Muscle of leg (tissue), 11 donors: ENCODE measurements around the gene SLC43A2. TPM values are rescaled to one million over a fixed set of nuclear protein-coding genes. Genes with fewer than 3 reads are reported as not detected.

Experiments
- DNase-seq: peaks from one replicate; pipeline ENCODE4 v3.0.0; 2013
- H3K27ac ChIP-seq: one replicate; pipeline ENCODE4 v1.5.1; 2013; ENCODE audit warnings: mild to moderate bottlenecking, low read length, control low read depth
- H3K27me3 ChIP-seq: one replicate; pipeline ENCODE4 v1.6.1; 2013; ENCODE audit warnings: low read length; ENCODE audit not compliant: control insufficient read depth, insufficient read depth
- H3K36me3 ChIP-seq: one replicate; pipeline ENCODE4 v1.6.1; 2013; ENCODE audit warnings: low read length; ENCODE audit not compliant: control insufficient read depth, insufficient read depth
- H3K4me1 ChIP-seq: one replicate; pipeline ENCODE4 v1.6.1; 2013; ENCODE audit warnings: low read length; ENCODE audit not compliant: control insufficient read depth, insufficient read depth
- H3K4me3 ChIP-seq: one replicate; pipeline ENCODE4 v1.5.1; 2013; ENCODE audit warnings: low read length, control low read depth
- H3K9me3 ChIP-seq: replicated peaks from 2 replicates; pipeline ENCODE4 v1.6.1; 2013; ENCODE audit warnings: low read depth, low read length; ENCODE audit not compliant: control insufficient read depth
- WGBS: methylation state at CpG from one replicate; pipeline ENCODE4 v1.1.5; 2013; ENCODE audit warnings: missing lambda C conversion rate; ENCODE audit not compliant: insufficient coverage; 5-methylcytosine and 5-hydroxymethylcytosine counted together
- polyA plus RNA-seq, 8 donors: library from polyadenylated mRNA; unstranded; fragments of 120-200 nt; gene quantifications; one replicate each; pipeline versions ENCODE4 v1.2.1 to v1.2.3, GENCODE V29; 2013; ENCODE audit warnings: inconsistent platforms in 1 of 8, low replicate concordance in 1 of 8; ENCODE audit not compliant: insufficient read length in 8 of 8, insufficient read depth in 1 of 8
- total RNA-seq: library from RNA; stranded (reverse); fragments of 120-200 nt; gene quantifications from one replicate; pipeline ENCODE4 v1.2.4, GENCODE V29; 2013

The SLC43A2 gene
- total and polyA plus RNA-seq, 9 donors: 3.4 to 8.6 (median 3.8) TPM

- no peaks in the 10 kb centered on the region for H3K36me3 ChIP-seq
- H3K4me3 ChIP-seq: no peak overlapping the region
- no peaks in the 10 kb centered on the region for H3K9me3 ChIP-seq
- no peak overlapping the region for H3K27ac ChIP-seq
- H3K27me3 ChIP-seq: no peaks in the 10 kb centered on the region
- 62% methylated on average over 14 of the region's 19 CpGs for WGBS
- DNase-seq: no peak
- H3K4me1 ChIP-seq: peaks cover 34% of the 10 kb centered on the region
Measured at GRCh38 chr17:1590029-1590746, 38.4 kb downstream of the SLC43A2 start.

- Histone ChIP-seq H3K9me3 (no peaks in the 10 kb centered on the region), H3K36me3 (no peaks in the 10 kb centered on the region), H3K27ac (no peak overlapping the region), H3K4me1 (peaks cover 34% of the 10 kb centered on the region), H3K27me3 (no peaks in the 10 kb centered on the region), H3K4me3 (no peak overlapping the region)
- peak; percentile 63 for DNase-seq
- 53% methylated on average over 23 of the region's 33 CpGs for WGBS
Measured at GRCh38 chr17:1588821-1589585, 39.6 kb downstream of the SLC43A2 start.

- H3K4me3 ChIP-seq: no peak overlapping the region
- H3K27me3 ChIP-seq: no peaks in the 10 kb centered on the region
- no peaks in the 10 kb centered on the region for H3K9me3 ChIP-seq
- no peak for DNase-seq
- no peak overlapping the region for H3K27ac ChIP-seq
- H3K36me3 ChIP-seq: no peaks in the 10 kb centered on the region
- H3K4me1 ChIP-seq: peaks cover 21% of the 10 kb centered on the region
- WGBS: 96% methylated on average over 10 of the region's 14 CpGs
Measured at GRCh38 chr17:1584167-1584566, 44.5 kb downstream of the SLC43A2 start.

GRCh38 chr17:1583556-1583955, 45.1 kb downstream of the SLC43A2 start:
- 56% methylated on average over 4 of the region's 6 CpGs for WGBS
- Histone ChIP-seq H3K36me3 (no peaks in the 10 kb centered on the region), H3K4me3 (no peak overlapping the region), H3K27ac (no peak overlapping the region), H3K27me3 (no peaks in the 10 kb centered on the region), H3K9me3 (no peaks in the 10 kb centered on the region), H3K4me1 (peaks cover 21% of the 10 kb centered on the region)
- DNase-seq: no peak

- Histone ChIP-seq H3K27me3 (no peaks in the 10 kb centered on the region), H3K9me3 (no peaks in the 10 kb centered on the region), H3K27ac (no peak overlapping the region), H3K4me1 (peaks cover 29% of the 10 kb centered on the region), H3K36me3 (no peaks in the 10 kb centered on the region), H3K4me3 (no peak overlapping the region)
- 85% methylated on average over 10 of the region's 10 CpGs for WGBS
- DNase-seq: no peak
Measured at GRCh38 chr17:1582374-1582773, 46.3 kb downstream of the SLC43A2 start.

- no peak overlapping the region for H3K27ac ChIP-seq
- H3K36me3 ChIP-seq: no peaks in the 10 kb centered on the region
- 66% methylated on average over 9 of the region's 19 CpGs for WGBS
Measured at GRCh38 chr17:1580979-1581676, 47.5 kb downstream of the SLC43A2 start.

GRCh38 chr17:1578029-1578428, 50.6 kb downstream of the SLC43A2 start:
- no peak overlapping the region for H3K4me3 ChIP-seq
- peaks cover 40% of the 10 kb centered on the region for H3K4me1 ChIP-seq
- peaks cover 2% of the 10 kb centered on the region for H3K27me3 ChIP-seq

More at GRCh38 chr17:1580979-1581676, 47.5 kb downstream of the SLC43A2 start:
- H3K4me1 ChIP-seq: peaks cover 27% of the 10 kb centered on the region
- H3K9me3 ChIP-seq: no peaks in the 10 kb centered on the region
- no peak for DNase-seq
- H3K27me3 ChIP-seq: peaks cover 2% of the 10 kb centered on the region
- H3K4me3 ChIP-seq: no peak overlapping the region

GRCh38 chr17:1577583-1578013, 51.0 kb downstream of the SLC43A2 start:
- Histone ChIP-seq H3K27me3 (peaks cover 2% of the 10 kb centered on the region), H3K27ac (peak overlapping the region; percentile 87), H3K4me3 (no peak overlapping the region), H3K4me1 (peaks cover 40% of the 10 kb centered on the region), H3K9me3 (no peaks in the 10 kb centered on the region), H3K36me3 (no peaks in the 10 kb centered on the region)
- no peak for DNase-seq
- WGBS: 56% methylated on average over 4 of the region's 6 CpGs

More at GRCh38 chr17:1578029-1578428, 50.6 kb downstream of the SLC43A2 start:
- DNase-seq: no peak
- peak overlapping the region; percentile 87 for H3K27ac ChIP-seq
- H3K36me3 ChIP-seq: no peaks in the 10 kb centered on the region
- WGBS: 100% methylated on average over 3 of the region's 13 CpGs
- no peaks in the 10 kb centered on the region for H3K9me3 ChIP-seq

- H3K4me1 ChIP-seq: peaks cover 40% of the 10 kb centered on the region
- WGBS: 4% methylated on average over 8 of the region's 12 CpGs
- peak overlapping the region; percentile 87 for H3K27ac ChIP-seq
- H3K9me3 ChIP-seq: no peaks in the 10 kb centered on the region
- H3K4me3 ChIP-seq: no peak overlapping the region
- H3K36me3 ChIP-seq: no peaks in the 10 kb centered on the region
- H3K27me3 ChIP-seq: peaks cover 2% of the 10 kb centered on the region
- peak; percentile 94 for DNase-seq
Measured at GRCh38 chr17:1577182-1577581, 51.5 kb downstream of the SLC43A2 start.

GRCh38 chr17:1576500-1576899, 52.1 kb downstream of the SLC43A2 start:
- WGBS: 87% methylated on average over 12 of the region's 15 CpGs
- Histone ChIP-seq H3K27ac (no peak overlapping the region), H3K4me1 (peaks cover 40% of the 10 kb centered on the region), H3K27me3 (peaks cover 2% of the 10 kb centered on the region), H3K4me3 (no peak overlapping the region), H3K9me3 (no peaks in the 10 kb centered on the region), H3K36me3 (no peaks in the 10 kb centered on the region)
- no peak for DNase-seq
